ENCODE results near the gene CLIC3.

GRCh38 chr9:137034039-137034708 lies 37.8 kb upstream of the CLIC3 start:
- TF ChIP-seq EZH2 (IDR thresholded peaks at IDR 0.05) (no peak), POLR2AphosphoS5 (IDR thresholded peaks at IDR 0.05; ENCODE audit: borderline replicate concordance, low read depth, low read length) (no peak)

Data from SK-N-MC (cell line).